ENCODE measurements around the gene C3orf18.

DNA sequence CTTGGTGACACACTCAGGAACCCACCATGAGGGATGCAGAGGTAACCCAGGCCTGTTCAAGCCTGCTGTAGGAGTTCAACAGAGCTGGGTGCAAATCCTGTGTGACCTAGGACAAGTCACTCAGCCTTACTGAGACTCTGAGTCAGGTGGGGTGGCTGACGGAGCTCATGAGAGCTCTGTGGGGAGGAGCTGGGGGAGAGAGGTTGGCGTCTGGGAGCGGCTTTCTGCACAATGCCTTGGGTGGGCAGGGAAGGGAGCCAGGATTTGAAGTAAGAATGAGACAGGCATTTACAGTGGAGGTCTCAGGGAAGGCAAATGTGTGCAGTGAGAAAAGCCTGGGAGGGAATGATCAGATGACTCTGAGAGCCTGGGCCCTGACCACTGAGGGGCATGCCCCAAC lies 18.3 kb downstream of the C3orf18 start:
- TF ChIP-seq, protein P1, sequence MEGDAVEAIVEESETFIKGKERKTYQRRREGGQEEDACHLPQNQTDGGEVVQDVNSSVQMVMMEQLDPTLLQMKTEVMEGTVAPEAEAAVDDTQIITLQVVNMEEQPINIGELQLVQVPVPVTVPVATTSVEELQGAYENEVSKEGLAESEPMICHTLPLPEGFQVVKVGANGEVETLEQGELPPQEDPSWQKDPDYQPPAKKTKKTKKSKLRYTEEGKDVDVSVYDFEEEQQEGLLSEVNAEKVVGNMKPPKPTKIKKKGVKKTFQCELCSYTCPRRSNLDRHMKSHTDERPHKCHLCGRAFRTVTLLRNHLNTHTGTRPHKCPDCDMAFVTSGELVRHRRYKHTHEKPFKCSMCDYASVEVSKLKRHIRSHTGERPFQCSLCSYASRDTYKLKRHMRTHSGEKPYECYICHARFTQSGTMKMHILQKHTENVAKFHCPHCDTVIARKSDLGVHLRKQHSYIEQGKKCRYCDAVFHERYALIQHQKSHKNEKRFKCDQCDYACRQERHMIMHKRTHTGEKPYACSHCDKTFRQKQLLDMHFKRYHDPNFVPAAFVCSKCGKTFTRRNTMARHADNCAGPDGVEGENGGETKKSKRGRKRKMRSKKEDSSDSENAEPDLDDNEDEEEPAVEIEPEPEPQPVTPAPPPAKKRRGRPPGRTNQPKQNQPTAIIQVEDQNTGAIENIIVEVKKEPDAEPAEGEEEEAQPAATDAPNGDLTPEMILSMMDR (IDR thresholded peaks at IDR 0.05), result no peak
- TF ChIP-seq REST (IDR thresholded peaks at IDR 0.05; ENCODE audit: low read depth, low read length) (no peak), JUND (IDR thresholded peaks at IDR 0.05) (no peak), GABPA (IDR thresholded peaks at IDR 0.05; ENCODE audit: low read depth) (no peak), ZBTB33 (IDR thresholded peaks at IDR 0.05; ENCODE audit: borderline replicate concordance, low read depth) (no peak), TEAD4 (IDR thresholded peaks at IDR 0.05; ENCODE audit: borderline replicate concordance, insufficient read depth) (no peak), TAF1 (IDR thresholded peaks at IDR 0.05; ENCODE audit: borderline replicate concordance, low read depth, low read length) (no peak), SIN3A (IDR thresholded peaks at IDR 0.05; ENCODE audit: borderline replicate concordance, low read depth, low read length) (no peak), TCF12 (IDR thresholded peaks at IDR 0.05) (no peak), CHD2 (IDR thresholded peaks at IDR 0.05; ENCODE audit: low read length, partially characterized antibody) (no peak), EP300 (IDR thresholded peaks at IDR 0.05; ENCODE audit: borderline replicate concordance in 1 of 2, low read depth in 1 of 2, low read length in 1 of 2) (no peak), GATA2 (CRISPR knock-in tag; IDR thresholded peaks at IDR 0.05) (no peak)
- TF ChIP-seq, protein P2, sequence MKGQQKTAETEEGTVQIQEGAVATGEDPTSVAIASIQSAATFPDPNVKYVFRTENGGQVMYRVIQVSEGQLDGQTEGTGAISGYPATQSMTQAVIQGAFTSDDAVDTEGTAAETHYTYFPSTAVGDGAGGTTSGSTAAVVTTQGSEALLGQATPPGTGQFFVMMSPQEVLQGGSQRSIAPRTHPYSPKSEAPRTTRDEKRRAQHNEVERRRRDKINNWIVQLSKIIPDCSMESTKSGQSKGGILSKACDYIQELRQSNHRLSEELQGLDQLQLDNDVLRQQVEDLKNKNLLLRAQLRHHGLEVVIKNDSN (IDR thresholded peaks at IDR 0.05; ENCODE audit: borderline replicate concordance, low read depth), result no peak
- TF ChIP-seq, protein P3, sequence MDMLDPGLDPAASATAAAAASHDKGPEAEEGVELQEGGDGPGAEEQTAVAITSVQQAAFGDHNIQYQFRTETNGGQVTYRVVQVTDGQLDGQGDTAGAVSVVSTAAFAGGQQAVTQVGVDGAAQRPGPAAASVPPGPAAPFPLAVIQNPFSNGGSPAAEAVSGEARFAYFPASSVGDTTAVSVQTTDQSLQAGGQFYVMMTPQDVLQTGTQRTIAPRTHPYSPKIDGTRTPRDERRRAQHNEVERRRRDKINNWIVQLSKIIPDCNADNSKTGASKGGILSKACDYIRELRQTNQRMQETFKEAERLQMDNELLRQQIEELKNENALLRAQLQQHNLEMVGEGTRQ (IDR thresholded peaks at IDR 0.05; ENCODE audit: borderline replicate concordance, low read depth, low read length), result no peak
